ENCODE measurements around the gene LY6G5B. TPM values are rescaled to one million over a fixed set of nuclear protein-coding genes. Genes with fewer than 3 reads are reported as not detected.
A peak's percentile ranks its signal among the peaks of the same experiment; 100 is the strongest.

The LY6G5B gene
- total RNA-seq, 1 donor from 2014 or later, result 24.2 TPM

DNA sequence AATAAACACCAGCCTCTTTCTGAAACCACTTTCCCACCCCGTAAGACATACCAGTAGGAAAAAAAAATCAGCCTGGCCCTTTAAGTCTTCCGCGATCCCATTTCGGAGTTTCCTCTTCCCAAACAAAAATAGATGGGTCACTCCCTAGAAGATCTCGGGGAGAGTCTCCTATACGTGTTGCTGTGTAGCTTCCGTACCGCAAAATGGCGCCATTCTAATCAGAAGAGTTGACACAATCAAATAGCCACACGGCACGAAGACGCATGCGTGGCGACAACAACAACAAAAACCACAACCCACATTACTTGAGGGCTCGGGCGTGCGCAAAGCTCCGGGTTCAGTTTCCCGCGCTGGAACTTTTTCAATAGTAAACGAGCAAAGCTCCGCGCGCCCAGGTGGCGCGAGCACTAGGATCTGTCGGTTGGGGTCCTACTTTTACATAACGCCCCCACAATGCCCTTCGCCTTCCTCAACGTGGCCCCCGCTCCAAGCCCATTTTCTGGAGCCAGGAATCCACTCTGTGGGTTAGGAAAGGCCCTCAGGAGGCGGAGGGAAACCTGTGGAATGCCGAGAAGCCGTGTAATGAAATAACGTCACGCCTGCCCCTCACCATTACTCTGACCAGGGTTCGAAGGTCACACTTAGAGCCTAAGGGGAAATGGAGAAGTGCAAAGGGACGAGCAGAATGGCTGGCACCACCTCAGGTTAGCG is 4.8 kb upstream of the LY6G5B start, which contains the start of gene GPANK1:
Gene GPANK1, minus strand, starts transcription at position 208 of the 711 bp plus-strand sequence. CDS start 519 bp downstream, outside the sequence.
- H3K4me1 Mint-ChIP-seq, result peaks cover 45% of the 10 kb centered on the region
- TF ChIP-seq, protein P1, sequence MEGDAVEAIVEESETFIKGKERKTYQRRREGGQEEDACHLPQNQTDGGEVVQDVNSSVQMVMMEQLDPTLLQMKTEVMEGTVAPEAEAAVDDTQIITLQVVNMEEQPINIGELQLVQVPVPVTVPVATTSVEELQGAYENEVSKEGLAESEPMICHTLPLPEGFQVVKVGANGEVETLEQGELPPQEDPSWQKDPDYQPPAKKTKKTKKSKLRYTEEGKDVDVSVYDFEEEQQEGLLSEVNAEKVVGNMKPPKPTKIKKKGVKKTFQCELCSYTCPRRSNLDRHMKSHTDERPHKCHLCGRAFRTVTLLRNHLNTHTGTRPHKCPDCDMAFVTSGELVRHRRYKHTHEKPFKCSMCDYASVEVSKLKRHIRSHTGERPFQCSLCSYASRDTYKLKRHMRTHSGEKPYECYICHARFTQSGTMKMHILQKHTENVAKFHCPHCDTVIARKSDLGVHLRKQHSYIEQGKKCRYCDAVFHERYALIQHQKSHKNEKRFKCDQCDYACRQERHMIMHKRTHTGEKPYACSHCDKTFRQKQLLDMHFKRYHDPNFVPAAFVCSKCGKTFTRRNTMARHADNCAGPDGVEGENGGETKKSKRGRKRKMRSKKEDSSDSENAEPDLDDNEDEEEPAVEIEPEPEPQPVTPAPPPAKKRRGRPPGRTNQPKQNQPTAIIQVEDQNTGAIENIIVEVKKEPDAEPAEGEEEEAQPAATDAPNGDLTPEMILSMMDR (conservative IDR thresholded peaks at IDR 0.05), result no peak
- H3K27me3 Mint-ChIP-seq (ENCODE audit: low read depth), result no peaks in the 10 kb centered on the region
- peak within 1 kb of the TSS; percentile 93 for H3K4me3 Mint-ChIP-seq
- H3K9me3 Mint-ChIP-seq, result no peaks in the 10 kb centered on the region
- peak; percentile 74 for DNase-seq (ENCODE audit: low read depth, low spot score)
- H3K36me3 Mint-ChIP-seq (ENCODE audit: low read depth), result peaks cover 8% of the 10 kb centered on the region
- peak within 1 kb of the TSS; percentile 81 for H3K27ac Mint-ChIP-seq (ENCODE audit: unreplicated experiment)

DNA sequence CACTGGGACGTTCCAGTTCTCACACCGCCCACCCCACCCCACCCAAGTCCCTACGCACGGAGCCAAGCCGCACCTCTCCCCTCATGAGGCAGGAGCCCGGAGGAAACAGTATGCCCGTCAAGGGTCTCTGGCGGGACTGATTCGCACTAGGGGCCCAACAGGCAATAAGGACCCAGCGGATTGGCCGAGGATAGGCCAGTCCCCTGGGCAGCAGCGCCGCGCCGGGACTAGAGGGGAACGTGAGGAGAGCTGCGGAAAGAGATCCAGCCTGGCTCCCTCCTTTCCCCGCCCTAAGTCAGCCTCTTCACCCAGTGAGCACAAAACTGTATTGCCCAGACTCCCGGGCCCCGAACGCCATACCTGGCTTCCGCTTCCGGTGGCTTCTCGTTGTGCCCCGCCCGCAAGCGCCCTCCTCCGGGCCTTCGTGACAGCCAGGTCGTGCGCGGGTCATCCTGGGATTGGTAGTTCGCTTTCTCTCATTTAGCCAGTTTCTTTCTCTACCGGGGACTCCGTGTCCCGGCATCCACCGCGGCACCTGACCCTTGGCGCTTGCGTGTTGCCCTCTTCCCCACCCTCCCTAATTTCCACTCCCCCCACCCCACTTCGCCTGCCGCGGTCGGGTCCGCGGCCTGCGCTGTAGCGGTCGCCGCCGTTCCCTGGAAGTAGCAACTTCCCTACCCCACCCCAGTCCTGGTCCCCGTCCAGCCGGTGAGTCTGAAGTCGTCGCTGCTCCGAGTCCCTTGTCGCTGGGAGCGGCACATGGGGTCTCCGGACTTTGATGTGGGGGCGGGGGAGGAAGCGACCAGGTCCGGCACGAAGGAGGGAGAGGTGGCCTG is 4.1 kb upstream of the LY6G5B start, which contains the start of gene CSNK2B:
Gene CSNK2B, plus strand, starts transcription at position 580 of the 836 bp plus-strand sequence. CDS start 752 bp downstream, outside the sequence.
- Mint-ChIP-seq H3K4me1 (peaks cover 39% of the 10 kb centered on the region), H3K27me3 (ENCODE audit: low read depth) (no peaks in the 10 kb centered on the region), H3K4me3 (peak within 1 kb of the TSS; percentile 93), H3K36me3 (ENCODE audit: low read depth) (peaks cover 8% of the 10 kb centered on the region), H3K27ac (ENCODE audit: unreplicated experiment) (peak within 1 kb of the TSS; percentile 81), H3K9me3 (no peaks in the 10 kb centered on the region)
- DNase-seq (ENCODE audit: low read depth, low spot score), result peak; percentile 95
- TF ChIP-seq, protein P1 (conservative IDR thresholded peaks at IDR 0.05), result no peak

DNA sequence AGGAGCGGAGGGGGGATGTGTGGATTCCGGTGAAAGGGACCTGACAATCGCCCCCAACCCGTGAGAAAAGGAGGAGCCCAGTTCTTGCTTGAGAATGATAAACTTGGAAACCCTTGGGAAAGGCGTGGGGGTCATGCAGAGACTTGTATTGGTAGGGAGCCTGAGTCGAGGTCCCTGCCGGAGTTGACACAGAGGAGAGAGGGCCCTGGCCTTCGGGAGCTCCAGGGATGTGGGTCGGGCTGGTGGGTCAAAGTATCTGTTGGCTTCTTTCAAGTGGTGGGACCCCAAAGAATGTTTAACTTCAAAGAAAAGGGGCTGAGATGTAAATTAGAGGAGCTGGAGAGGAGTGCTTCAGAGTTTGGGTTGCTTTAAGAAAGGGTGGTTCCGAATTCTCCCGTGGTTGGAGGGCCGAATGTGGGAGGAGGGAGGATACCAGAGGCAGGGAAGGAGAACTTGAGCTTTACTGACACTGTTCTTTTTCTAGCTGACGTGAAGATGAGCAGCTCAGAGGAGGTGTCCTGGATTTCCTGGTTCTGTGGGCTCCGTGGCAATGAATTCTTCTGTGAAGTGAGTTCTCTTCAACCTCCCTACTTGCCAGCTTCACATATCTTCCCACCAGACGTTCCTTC is 3.3 kb upstream of the LY6G5B start:
- no peaks in the 10 kb centered on the region for H3K9me3 Mint-ChIP-seq
- peak overlapping the region; percentile 81 for H3K27ac Mint-ChIP-seq (ENCODE audit: unreplicated experiment)
- TF ChIP-seq, protein P1 (conservative IDR thresholded peaks at IDR 0.05), result no peak
- H3K4me3 Mint-ChIP-seq, result peak overlapping the region; percentile 93
- H3K27me3 Mint-ChIP-seq (ENCODE audit: low read depth), result no peaks in the 10 kb centered on the region
- H3K36me3 Mint-ChIP-seq (ENCODE audit: low read depth), result peaks cover 8% of the 10 kb centered on the region
- peaks cover 33% of the 10 kb centered on the region for H3K4me1 Mint-ChIP-seq
- no peak for DNase-seq (ENCODE audit: low read depth, low spot score)

DNA sequence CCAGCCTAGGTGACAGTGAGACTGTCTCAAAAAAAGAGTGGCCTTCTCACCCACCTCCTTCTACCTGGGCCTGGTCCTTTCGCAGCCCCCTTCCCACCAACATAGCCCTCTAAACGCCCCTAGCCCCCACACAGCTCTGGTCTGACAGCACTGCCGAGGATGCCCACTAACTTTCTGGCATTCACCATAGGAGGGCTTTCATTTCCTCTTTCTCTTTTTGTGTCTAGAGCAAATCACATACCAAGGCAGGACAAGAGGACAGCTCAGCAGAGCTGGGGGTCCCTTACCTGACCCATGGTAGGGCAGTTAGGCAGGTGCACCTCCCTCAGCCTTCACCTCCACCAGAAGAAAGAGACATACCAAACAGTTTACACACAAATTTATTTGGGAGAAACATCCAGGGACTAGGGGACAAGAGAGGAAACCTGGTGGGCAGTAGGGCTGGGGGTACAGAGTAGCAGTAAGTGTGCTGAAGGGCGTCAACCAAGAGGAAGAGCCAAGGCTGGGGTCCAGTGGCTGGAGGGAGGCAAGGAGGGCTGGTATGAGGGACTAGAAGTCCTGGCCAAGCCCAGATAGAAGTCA is 6.6 kb downstream of the LY6G5B start:
- H3K9me3 Mint-ChIP-seq, result no peaks in the 10 kb centered on the region
- TF ChIP-seq, protein P1 (conservative IDR thresholded peaks at IDR 0.05), result no peak
- peak overlapping the region; percentile 7 for H3K4me3 Mint-ChIP-seq
- H3K36me3 Mint-ChIP-seq (ENCODE audit: low read depth), result no peaks in the 10 kb centered on the region
- no peak for DNase-seq (ENCODE audit: low read depth, low spot score)
- H3K27me3 Mint-ChIP-seq (ENCODE audit: low read depth), result peaks cover 7% of the 10 kb centered on the region
- peaks cover 10% of the 10 kb centered on the region for H3K4me1 Mint-ChIP-seq
- no peak overlapping the region for H3K27ac Mint-ChIP-seq (ENCODE audit: unreplicated experiment)

DNA sequence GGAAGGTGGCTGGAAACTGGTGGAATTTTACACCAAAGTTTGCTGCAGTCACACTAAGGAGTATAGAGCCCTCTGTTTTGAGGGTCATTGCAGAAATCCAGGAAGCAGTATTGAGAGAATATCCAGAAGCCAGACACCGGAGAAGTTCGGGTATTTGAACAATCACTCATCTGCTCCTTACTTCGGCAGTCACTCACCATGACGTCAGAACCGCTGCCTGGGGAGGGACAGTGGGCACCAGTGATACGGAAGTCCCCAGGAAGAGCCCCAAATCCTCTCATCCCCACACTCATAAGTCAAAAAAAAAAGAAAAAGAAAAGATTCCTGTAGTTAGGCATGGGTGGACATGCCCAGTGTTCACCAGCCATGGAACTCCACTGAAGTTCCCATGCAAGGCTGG is 7.1 kb downstream of the LY6G5B start:
- TF ChIP-seq, protein P1 (conservative IDR thresholded peaks at IDR 0.05), result no peak
- peaks cover 14% of the 10 kb centered on the region for H3K4me1 Mint-ChIP-seq
- H3K9me3 Mint-ChIP-seq, result no peaks in the 10 kb centered on the region
- peak overlapping the region; percentile 32 for H3K4me3 Mint-ChIP-seq
- H3K36me3 Mint-ChIP-seq (ENCODE audit: low read depth), result no peaks in the 10 kb centered on the region
- no peak for DNase-seq (ENCODE audit: low read depth, low spot score)
- H3K27me3 Mint-ChIP-seq (ENCODE audit: low read depth), result peaks cover 12% of the 10 kb centered on the region
- no peak overlapping the region for H3K27ac Mint-ChIP-seq (ENCODE audit: unreplicated experiment)
